DMS153 (cell line): Measurements from ENCODE around the gene AP2A1.

Experiments
- DNase-seq: peaks from one replicate; lab custom pipeline; 2025; lab: John Stamatoyannopoulos, UW

The AP2A1 gene

GRCh38 chr19:49839713-49840112, 72.9 kb downstream of the AP2A1 start:
- no peak for DNase-seq

- DNase-seq = no peak
These were observed 73.5 kb downstream of the AP2A1 start for GRCh38 chr19:49840321-49840720.

- no peak for DNase-seq
These were observed 74.0 kb downstream of the AP2A1 start for GRCh38 chr19:49840736-49841249.

- no peak for DNase-seq
These were observed 76.5 kb downstream of the AP2A1 start for GRCh38 chr19:49843265-49843664.

- DNase-seq = no peak
These were observed 77.6 kb downstream of the AP2A1 start for GRCh38 chr19:49844138-49845095.

GRCh38 chr19:49845414-49845813, 78.6 kb downstream of the AP2A1 start:
- DNase-seq = no peak

- DNase-seq = no peak
These were observed 79.6 kb downstream of the AP2A1 start for GRCh38 chr19:49846408-49846807.

GRCh38 chr19:49847731-49848696, 81.2 kb downstream of the AP2A1 start:
- DNase-seq = no peak

GRCh38 chr19:49848938-49849337, 82.1 kb downstream of the AP2A1 start:
- no peak for DNase-seq

- DNase-seq = no peak
These were observed 82.8 kb downstream of the AP2A1 start for GRCh38 chr19:49849433-49850220.

- DNase-seq = no peak
These were observed 83.4 kb downstream of the AP2A1 start for GRCh38 chr19:49850221-49850486.

- DNase-seq = peak; percentile 82
These were observed 83.9 kb downstream of the AP2A1 start, which contains the start of gene PTOV1 for GRCh38 chr19:49850487-49851342. Gene PTOV1 (plus strand): TSS chr19:49851159.

GRCh38 chr19:49851456-49852259, 84.9 kb downstream of the AP2A1 start:
- no peak for DNase-seq

GRCh38 chr19:49852631-49853126, 85.9 kb downstream of the AP2A1 start:
- no peak for DNase-seq

- DNase-seq = no peak
These were observed 87.1 kb downstream of the AP2A1 start for GRCh38 chr19:49853852-49854377.

- DNase-seq = no peak
These were observed 87.8 kb downstream of the AP2A1 start for GRCh38 chr19:49854378-49855263.

- DNase-seq = no peak
These were observed 88.5 kb downstream of the AP2A1 start for GRCh38 chr19:49855277-49855675.
